22Rv1 (cell line): ENCODE data around the gene MOB1A.

Experiments used
- CTCF ChIP-seq: fragments of 450-650 bp; IDR thresholded peaks from 2 replicates; pipeline ENCODE4 v1.5.1; 2017; ENCODE audit warnings: mild to moderate bottlenecking
- ZFX ChIP-seq: fragments of 450-650 bp; IDR thresholded peaks from 2 replicates; pipeline ENCODE4 v1.6.1; 2017; ENCODE audit warnings: antibody characterized with exemption, borderline replicate concordance

DNA sequence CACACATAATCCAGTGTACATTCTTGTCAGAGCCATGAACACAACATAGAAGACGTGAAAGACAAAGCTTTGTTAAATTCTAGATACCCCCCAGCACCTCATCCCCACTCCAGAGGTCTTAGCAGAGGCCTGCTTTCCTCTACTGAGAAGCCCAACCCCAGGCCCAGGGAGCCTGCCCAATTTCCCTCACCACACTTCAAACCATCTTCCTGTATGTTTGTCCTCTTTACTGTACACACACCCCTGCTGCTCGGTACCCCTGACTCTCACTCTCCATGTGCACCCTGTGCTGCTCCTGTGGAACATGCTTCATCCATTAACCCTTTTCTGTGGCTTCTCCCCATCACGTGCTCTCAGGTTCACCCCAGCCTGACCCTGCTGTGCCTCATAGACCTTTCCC, 68.1 kb downstream of the MOB1A start:
- TF ChIP-seq CTCF (no peak), ZFX (no peak)
